SK-N-SH treated with all-trans-retinoic acid at 6 μM for 48 hours (cell line): ENCODE results near the gene TIPRL.

Experiments used
- ATAC-seq: fragments of 200-7000 bp; cut with Tn5 transposase; 3 replicates; pipeline ENCODE4 v1.9.1; 2020; ENCODE audit warnings: mild to moderate bottlenecking, moderate library complexity
- ARNTL ChIP-seq: fragments of 450-650 bp; formaldehyde crosslinking; IDR thresholded peaks from 2 replicates; pipeline ENCODE4 v1.5.0; 2020; ENCODE audit warnings: low read depth, mild to moderate bottlenecking, moderate library complexity, borderline replicate concordance
- BACH2 ChIP-seq: fragments of 250-450 bp; sonication (Bioruptor Pico); IDR thresholded peaks from 2 replicates; pipeline ENCODE4 v1.9.0; 2021; ENCODE audit warnings: mild to moderate bottlenecking, borderline replicate concordance
- CSDC2 ChIP-seq: fragments of 250-450 bp; sonication (Bioruptor Pico); IDR thresholded peaks from 2 replicates; pipeline ENCODE4 v1.5.0; 2020; ENCODE audit warnings: mild to moderate bottlenecking, moderate library complexity
- ESRRG ChIP-seq: fragments of 250-450 bp; sonication (Bioruptor Pico); IDR thresholded peaks from 2 replicates; pipeline ENCODE4 v1.6.1; 2021; ENCODE audit warnings: mild to moderate bottlenecking
- ISL1 ChIP-seq: fragments of 250-450 bp; sonication (Bioruptor Pico); IDR thresholded peaks from 2 replicates; pipeline ENCODE4 v2.1.2; 2022; ENCODE audit warnings: mild to moderate bottlenecking, moderate library complexity
- OSR1 ChIP-seq: fragments of 250-450 bp; sonication (Bioruptor Pico); IDR thresholded peaks from 2 replicates; pipeline ENCODE4 v1.8.0; 2022; ENCODE audit warnings: moderate library complexity, mild to moderate bottlenecking, inconsistent platforms
- PPARA ChIP-seq: fragments of 250-450 bp; sonication (Bioruptor Pico); IDR thresholded peaks from 2 replicates; pipeline ENCODE4 v1.5.0; 2020; ENCODE audit warnings: mild to moderate bottlenecking, borderline replicate concordance
- RARB ChIP-seq: fragments of 250-450 bp; sonication (Bioruptor Pico); IDR thresholded peaks from 2 replicates; pipeline ENCODE4 v1.8.0; 2021; ENCODE audit warnings: mild to moderate bottlenecking, moderate library complexity
- SNAI2 ChIP-seq: fragments of 250-450 bp; sonication (Bioruptor Pico); IDR thresholded peaks from 2 replicates; pipeline ENCODE4 v1.5.0; 2020; ENCODE audit warnings: mild to moderate bottlenecking, moderate library complexity
- TCF4 ChIP-seq: fragments of 250-450 bp; sonication (Bioruptor Pico); IDR thresholded peaks from 2 replicates; pipeline ENCODE4 v1.8.0; 2021; ENCODE audit warnings: mild to moderate bottlenecking, moderate library complexity, borderline replicate concordance
- TOX ChIP-seq: fragments of 250-450 bp; sonication (Bioruptor Pico); IDR thresholded peaks from 2 replicates; pipeline ENCODE4 v1.8.0; 2021; ENCODE audit warnings: mild to moderate bottlenecking, moderate library complexity, borderline replicate concordance
- ZC3H10 ChIP-seq: fragments of 250-450 bp; sonication (Bioruptor Pico); IDR thresholded peaks from 2 replicates; pipeline ENCODE4 v1.5.1; 2021; ENCODE audit warnings: mild to moderate bottlenecking, moderate library complexity
- ZFP3 ChIP-seq: fragments of 250-450 bp; sonication (Bioruptor Pico); IDR thresholded peaks from 2 replicates; pipeline ENCODE4 v1.5.0; 2020; ENCODE audit warnings: mild to moderate bottlenecking, moderate library complexity
- ZFP30 ChIP-seq: fragments of 450-650 bp; formaldehyde crosslinking; IDR thresholded peaks from 2 replicates; pipeline ENCODE4 v1.5.0; 2022; ENCODE audit warnings: mild to moderate bottlenecking, moderate library complexity
- ZNF565 ChIP-seq: fragments of 450-650 bp; formaldehyde crosslinking; conservative IDR thresholded peaks from 2 replicates; pipeline ENCODE4 v1.5.0; 2020; ENCODE audit warnings: low read depth, mild to moderate bottlenecking, moderate library complexity
- ZNF70 ChIP-seq: fragments of 450-650 bp; formaldehyde crosslinking; IDR thresholded peaks from 2 replicates; pipeline ENCODE4 v1.5.0; 2020; ENCODE audit warnings: mild to moderate bottlenecking, moderate library complexity
- ZNF8 ChIP-seq: fragments of 450-650 bp; formaldehyde crosslinking; IDR thresholded peaks from 2 replicates; pipeline ENCODE4 v1.5.0; 2020; ENCODE audit warnings: mild to moderate bottlenecking, moderate library complexity
- TF ChIP-seq, protein P1 (sequence below): fragments of 250-450 bp; sonication (Bioruptor Pico); IDR thresholded peaks from 2 replicates; pipeline ENCODE4 v1.8.0; 2020; ENCODE audit warnings: mild to moderate bottlenecking, moderate library complexity, borderline replicate concordance
- TF ChIP-seq, protein P2 (sequence below): fragments of 250-450 bp; sonication (Bioruptor Pico); IDR thresholded peaks from 2 replicates; pipeline ENCODE4 v1.5.1; 2021; ENCODE audit warnings: mild to moderate bottlenecking, moderate library complexity
- TF ChIP-seq, protein P3 (sequence below): fragments of 250-450 bp; sonication (Bioruptor Pico); IDR thresholded peaks from 2 replicates; pipeline ENCODE4 v1.5.0; 2020; ENCODE audit warnings: mild to moderate bottlenecking, moderate library complexity
- TF ChIP-seq, protein P4 (sequence below): fragments of 250-450 bp; sonication (Bioruptor Pico); IDR thresholded peaks from 2 replicates; pipeline ENCODE4 v1.5.1; 2020; ENCODE audit warnings: low read depth, mild to moderate bottlenecking, moderate library complexity

Gene TIPRL

DNA sequence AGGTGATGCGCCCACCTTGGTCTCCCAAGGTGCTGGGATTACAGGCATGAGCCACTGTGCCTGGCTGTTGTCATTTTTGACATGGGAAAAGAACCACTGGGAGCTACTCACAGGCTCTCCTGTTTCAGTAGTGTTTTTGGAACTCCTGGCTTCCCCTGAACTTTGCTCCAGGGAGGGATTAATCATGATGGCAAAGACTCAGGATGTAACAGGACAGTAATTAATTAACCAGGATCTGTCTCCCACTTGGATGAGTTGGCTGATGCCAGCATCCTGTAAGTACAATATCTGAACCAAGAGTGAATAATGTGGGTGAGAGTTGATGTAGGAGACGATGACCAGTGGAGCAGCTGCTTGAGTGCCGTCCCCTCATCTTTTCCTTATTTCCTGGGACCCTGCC, 51.9 kb downstream of the TIPRL start:
- TF ChIP-seq SNAI2 (CRISPR knock-in tag) (no peak), ARNTL (CRISPR knock-in tag) (no peak), ZNF565 (CRISPR knock-in tag) (no peak), PPARA (no peak), TCF4 (CRISPR knock-in tag) (no peak), ESRRG (CRISPR knock-in tag) (no peak), ZNF70 (CRISPR knock-in tag) (no peak)
- TF ChIP-seq, all 23 proteins: peak for 0
- ATAC-seq: no peak

DNA sequence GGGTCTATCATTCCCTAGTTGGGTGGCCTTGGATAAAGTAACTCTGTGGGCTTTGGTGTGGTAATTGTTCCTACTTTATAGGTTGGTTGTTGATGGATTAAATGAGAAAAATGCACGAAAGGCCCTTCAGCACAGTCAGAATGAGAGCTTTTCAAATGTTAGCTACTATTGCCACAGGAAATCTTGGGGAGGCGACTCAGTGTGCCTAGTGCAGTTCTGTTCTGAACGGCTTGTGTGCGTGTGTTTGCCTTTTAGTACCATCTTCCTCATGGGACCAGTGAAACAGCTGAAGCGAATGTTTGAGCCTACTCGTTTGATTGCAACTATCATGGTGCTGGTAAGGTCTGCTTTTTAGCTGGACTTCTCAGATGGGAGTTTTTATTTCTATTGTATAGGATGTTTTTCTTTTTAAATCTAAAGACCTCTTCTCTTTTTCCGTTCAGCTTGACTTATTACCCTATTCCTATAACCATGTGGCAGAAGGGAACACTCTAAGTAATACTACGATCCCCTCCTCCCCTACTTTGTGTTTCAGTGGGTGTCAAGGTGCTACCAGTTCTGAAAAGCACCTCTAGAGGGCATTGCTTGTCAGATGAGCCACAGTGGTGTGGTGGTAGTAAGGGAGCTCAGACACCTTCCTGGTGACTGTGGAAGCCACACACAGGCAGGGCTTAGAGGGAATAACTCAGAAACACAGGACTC, 56.2 kb downstream of the TIPRL start:
- peak; percentile 96 for ATAC-seq
- TF ChIP-seq OSR1 (CRISPR knock-in tag): no peak
- TF ChIP-seq, protein P1, sequence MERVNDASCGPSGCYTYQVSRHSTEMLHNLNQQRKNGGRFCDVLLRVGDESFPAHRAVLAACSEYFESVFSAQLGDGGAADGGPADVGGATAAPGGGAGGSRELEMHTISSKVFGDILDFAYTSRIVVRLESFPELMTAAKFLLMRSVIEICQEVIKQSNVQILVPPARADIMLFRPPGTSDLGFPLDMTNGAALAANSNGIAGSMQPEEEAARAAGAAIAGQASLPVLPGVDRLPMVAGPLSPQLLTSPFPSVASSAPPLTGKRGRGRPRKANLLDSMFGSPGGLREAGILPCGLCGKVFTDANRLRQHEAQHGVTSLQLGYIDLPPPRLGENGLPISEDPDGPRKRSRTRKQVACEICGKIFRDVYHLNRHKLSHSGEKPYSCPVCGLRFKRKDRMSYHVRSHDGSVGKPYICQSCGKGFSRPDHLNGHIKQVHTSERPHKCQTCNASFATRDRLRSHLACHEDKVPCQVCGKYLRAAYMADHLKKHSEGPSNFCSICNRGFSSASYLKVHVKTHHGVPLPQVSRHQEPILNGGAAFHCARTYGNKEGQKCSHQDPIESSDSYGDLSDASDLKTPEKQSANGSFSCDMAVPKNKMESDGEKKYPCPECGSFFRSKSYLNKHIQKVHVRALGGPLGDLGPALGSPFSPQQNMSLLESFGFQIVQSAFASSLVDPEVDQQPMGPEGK (CRISPR knock-in tag): no peak
- TF ChIP-seq SNAI2 (CRISPR knock-in tag): no peak
- TF ChIP-seq, protein P2, sequence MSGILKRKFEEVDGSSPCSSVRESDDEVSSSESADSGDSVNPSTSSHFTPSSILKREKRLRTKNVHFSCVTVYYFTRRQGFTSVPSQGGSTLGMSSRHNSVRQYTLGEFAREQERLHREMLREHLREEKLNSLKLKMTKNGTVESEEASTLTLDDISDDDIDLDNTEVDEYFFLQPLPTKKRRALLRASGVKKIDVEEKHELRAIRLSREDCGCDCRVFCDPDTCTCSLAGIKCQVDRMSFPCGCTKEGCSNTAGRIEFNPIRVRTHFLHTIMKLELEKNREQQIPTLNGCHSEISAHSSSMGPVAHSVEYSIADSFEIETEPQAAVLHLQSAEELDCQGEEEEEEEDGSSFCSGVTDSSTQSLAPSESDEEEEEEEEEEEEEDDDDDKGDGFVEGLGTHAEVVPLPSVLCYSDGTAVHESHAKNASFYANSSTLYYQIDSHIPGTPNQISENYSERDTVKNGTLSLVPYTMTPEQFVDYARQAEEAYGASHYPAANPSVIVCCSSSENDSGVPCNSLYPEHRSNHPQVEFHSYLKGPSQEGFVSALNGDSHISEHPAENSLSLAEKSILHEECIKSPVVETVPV (CRISPR knock-in tag): no peak
- no peak for TF ChIP-seq TCF4 (CRISPR knock-in tag)
- TF ChIP-seq ZFP30 (CRISPR knock-in tag): no peak
- TF ChIP-seq TOX (CRISPR knock-in tag): no peak

DNA sequence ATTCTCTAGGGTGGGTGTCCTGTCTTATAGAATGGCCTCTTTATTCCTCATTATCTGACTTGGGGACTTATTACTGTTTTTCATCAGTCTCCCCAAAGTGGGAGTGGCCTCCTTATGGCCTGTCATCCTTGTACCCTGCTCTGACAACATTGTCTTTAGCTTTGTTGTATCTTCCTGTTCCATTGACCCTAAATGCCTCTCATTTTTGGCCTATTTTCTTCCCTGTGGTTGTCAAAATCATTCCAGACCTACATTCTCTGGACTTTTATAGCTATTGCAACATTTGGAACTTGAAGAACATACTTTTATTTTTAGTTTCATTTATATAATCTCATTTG, 56.8 kb downstream of the TIPRL start:
- peak; percentile 23 for ATAC-seq
- TF ChIP-seq, protein P3, sequence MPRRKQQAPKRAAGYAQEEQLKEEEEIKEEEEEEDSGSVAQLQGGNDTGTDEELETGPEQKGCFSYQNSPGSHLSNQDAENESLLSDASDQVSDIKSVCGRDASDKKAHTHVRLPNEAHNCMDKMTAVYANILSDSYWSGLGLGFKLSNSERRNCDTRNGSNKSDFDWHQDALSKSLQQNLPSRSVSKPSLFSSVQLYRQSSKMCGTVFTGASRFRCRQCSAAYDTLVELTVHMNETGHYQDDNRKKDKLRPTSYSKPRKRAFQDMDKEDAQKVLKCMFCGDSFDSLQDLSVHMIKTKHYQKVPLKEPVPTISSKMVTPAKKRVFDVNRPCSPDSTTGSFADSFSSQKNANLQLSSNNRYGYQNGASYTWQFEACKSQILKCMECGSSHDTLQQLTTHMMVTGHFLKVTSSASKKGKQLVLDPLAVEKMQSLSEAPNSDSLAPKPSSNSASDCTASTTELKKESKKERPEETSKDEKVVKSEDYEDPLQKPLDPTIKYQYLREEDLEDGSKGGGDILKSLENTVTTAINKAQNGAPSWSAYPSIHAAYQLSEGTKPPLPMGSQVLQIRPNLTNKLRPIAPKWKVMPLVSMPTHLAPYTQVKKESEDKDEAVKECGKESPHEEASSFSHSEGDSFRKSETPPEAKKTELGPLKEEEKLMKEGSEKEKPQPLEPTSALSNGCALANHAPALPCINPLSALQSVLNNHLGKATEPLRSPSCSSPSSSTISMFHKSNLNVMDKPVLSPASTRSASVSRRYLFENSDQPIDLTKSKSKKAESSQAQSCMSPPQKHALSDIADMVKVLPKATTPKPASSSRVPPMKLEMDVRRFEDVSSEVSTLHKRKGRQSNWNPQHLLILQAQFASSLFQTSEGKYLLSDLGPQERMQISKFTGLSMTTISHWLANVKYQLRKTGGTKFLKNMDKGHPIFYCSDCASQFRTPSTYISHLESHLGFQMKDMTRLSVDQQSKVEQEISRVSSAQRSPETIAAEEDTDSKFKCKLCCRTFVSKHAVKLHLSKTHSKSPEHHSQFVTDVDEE (CRISPR knock-in tag): no peak
- TF ChIP-seq ZNF565 (CRISPR knock-in tag): no peak
- no peak for TF ChIP-seq CSDC2 (CRISPR knock-in tag)
- TF ChIP-seq ZNF8 (CRISPR knock-in tag): no peak
- TF ChIP-seq RARB (CRISPR knock-in tag): no peak
- no peak for TF ChIP-seq ARNTL (CRISPR knock-in tag)
- TF ChIP-seq TOX (CRISPR knock-in tag): no peak
- TF ChIP-seq ZNF70 (CRISPR knock-in tag): no peak
- TF ChIP-seq SNAI2 (CRISPR knock-in tag): no peak
- no peak for TF ChIP-seq BACH2 (CRISPR knock-in tag)
- TF ChIP-seq OSR1 (CRISPR knock-in tag): no peak
- no peak for TF ChIP-seq TCF4 (CRISPR knock-in tag)
- no peak for TF ChIP-seq ISL1 (CRISPR knock-in tag)

DNA sequence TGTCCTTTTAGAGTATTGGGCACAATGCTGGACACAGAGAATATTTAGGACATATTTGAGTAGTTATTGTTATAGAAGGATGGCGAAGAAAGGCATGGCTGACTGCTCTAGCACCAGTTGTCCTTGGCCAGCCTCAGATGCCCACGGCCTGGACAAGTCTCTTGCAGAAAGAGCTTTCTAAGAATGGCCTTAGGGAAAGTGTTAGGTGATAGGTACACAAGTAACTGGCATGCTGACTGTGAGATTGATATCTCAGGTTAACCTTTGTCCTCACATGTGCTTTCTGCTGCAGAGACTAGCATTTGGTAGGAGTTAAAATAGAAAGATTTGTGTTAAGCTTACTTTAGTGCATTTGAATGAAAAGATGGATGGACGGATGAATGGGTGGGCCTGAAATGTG, 57.2 kb downstream of the TIPRL start:
- no peak for TF ChIP-seq ZFP30 (CRISPR knock-in tag)
- no peak for TF ChIP-seq ISL1 (CRISPR knock-in tag)
- no peak for TF ChIP-seq ZNF8 (CRISPR knock-in tag)
- TF ChIP-seq, protein P4, sequence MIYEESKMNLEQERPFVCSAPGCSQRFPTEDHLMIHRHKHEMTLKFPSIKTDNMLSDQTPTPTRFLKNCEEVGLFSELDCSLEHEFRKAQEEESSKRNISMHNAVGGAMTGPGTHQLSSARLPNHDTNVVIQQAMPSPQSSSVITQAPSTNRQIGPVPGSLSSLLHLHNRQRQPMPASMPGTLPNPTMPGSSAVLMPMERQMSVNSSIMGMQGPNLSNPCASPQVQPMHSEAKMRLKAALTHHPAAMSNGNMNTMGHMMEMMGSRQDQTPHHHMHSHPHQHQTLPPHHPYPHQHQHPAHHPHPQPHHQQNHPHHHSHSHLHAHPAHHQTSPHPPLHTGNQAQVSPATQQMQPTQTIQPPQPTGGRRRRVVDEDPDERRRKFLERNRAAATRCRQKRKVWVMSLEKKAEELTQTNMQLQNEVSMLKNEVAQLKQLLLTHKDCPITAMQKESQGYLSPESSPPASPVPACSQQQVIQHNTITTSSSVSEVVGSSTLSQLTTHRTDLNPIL (CRISPR knock-in tag): no peak
- TF ChIP-seq ARNTL (CRISPR knock-in tag): no peak
- no peak for TF ChIP-seq TOX (CRISPR knock-in tag)
- TF ChIP-seq, protein P3 (CRISPR knock-in tag): no peak
- TF ChIP-seq, protein P1 (CRISPR knock-in tag): no peak
- TF ChIP-seq TCF4 (CRISPR knock-in tag): no peak
- TF ChIP-seq SNAI2 (CRISPR knock-in tag): no peak
- no peak for TF ChIP-seq ZFP3
- TF ChIP-seq ZC3H10 (CRISPR knock-in tag): no peak
- TF ChIP-seq ZNF565 (CRISPR knock-in tag): no peak
- no peak for ATAC-seq
